Measurements from ENCODE around the gene CUTC. TPM values are rescaled to one million over a fixed set of nuclear protein-coding genes. Genes with fewer than 3 reads are reported as not detected.

Gene CUTC
- total RNA-seq, 1 experiment from 2014 or later = 21.6 TPM

DNA sequence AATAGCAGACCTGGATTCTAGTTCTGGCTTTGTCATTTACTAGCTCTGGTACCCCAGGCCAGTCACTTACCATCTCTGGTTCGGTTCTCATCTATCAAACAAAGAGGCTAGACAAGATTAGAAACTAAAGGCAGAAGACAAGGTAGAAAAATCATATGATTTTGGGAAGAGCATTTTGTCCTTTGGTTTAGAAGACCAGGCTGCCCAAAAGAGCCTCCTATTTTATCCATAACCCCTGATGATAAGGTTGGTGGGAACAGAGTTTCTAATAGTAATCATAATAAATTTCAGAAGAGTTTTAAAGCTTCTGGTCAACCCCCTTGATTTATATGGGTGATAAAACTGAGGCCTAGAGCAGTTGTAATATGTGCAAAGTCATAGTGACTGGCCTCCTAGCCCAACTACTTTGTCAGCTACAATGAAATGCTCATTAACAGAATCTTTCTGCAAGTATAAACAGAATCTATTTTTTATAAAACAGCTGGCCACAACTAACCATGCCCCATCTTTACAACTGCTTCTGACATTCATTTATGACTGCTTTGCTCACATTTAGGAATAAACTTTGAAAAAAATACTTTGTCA lies 23.5 kb upstream of the CUTC start:
- Histone ChIP-seq H3K79me1 (ENCODE audit: insufficient read depth, low read depth, low read length, poor library complexity, severe bottlenecking) (no peaks in the 10 kb centered on the region), H3K4me1 (ENCODE audit: insufficient read depth, low read length) (no peaks in the 10 kb centered on the region), H2AFZ (ENCODE audit: low read length) (no peak overlapping the region), H4K91ac (ENCODE audit: insufficient read length, low read depth, low read length) (no peak overlapping the region), H3K23ac (ENCODE audit: insufficient read length, low read depth, low read length) (no peak overlapping the region), H4K20me1 (ENCODE audit: control insufficient read depth, insufficient read depth, insufficient read length) (no peaks in the 10 kb centered on the region), H3K18ac (ENCODE audit: insufficient read length, low read depth, low read length) (no peak overlapping the region), H3T11ph (ENCODE audit: low read length) (no peak overlapping the region), H3K4me2 (ENCODE audit: insufficient read depth, insufficient read length, low read length) (no peak overlapping the region), H2BK5ac (ENCODE audit: insufficient read length, low read length) (no peak overlapping the region), H3K79me2 (ENCODE audit: insufficient read depth, low read length) (no peaks in the 10 kb centered on the region), H3K27me3 (ENCODE audit: insufficient read depth, low read length) (no peaks in the 10 kb centered on the region), H2BK12ac (ENCODE audit: insufficient read length, low read depth, low read length) (no peak overlapping the region), H4K5ac (ENCODE audit: insufficient read length, low read depth, low read length) (no peak overlapping the region), H3K27ac (ENCODE audit: insufficient read length, low read depth, low read length) (no peak overlapping the region), H2BK15ac (ENCODE audit: low read depth, low read length) (no peak overlapping the region), H2BK20ac (ENCODE audit: low read depth, low read length, poor library complexity, severe bottlenecking) (no peak overlapping the region), H3K9me3 (ENCODE audit: control insufficient read depth, low read depth, low read length) (no peaks in the 10 kb centered on the region), H3K4ac (ENCODE audit: low read depth, low read length) (no peak overlapping the region), H2BK120ac (ENCODE audit: low read depth, low read length, poor library complexity, severe bottlenecking) (no peak overlapping the region), H3K23me2 (ENCODE audit: insufficient read length, low read depth, low read length, poor library complexity, severe bottlenecking) (no peaks in the 10 kb centered on the region), H3K56ac (ENCODE audit: insufficient read length, low read depth, low read length) (no peak overlapping the region), H3K14ac (ENCODE audit: insufficient read depth, low read length) (no peak overlapping the region), H2AK5ac (ENCODE audit: insufficient read length, low read length) (no peak overlapping the region), H3K9ac (ENCODE audit: extremely low read depth, insufficient read length, low read length) (no peak overlapping the region), H4K8ac (replicated peaks; ENCODE audit: insufficient read length, low read depth, low read length) (no peak overlapping the region)
- H3K27me3 Mint-ChIP-seq (ENCODE audit: low read depth) = no peaks in the 10 kb centered on the region
- no peak overlapping the region for H3K27ac Mint-ChIP-seq
- no CpG with 5 or more reads among the region's 1 CpG for WGBS (ENCODE audit: extremely low coverage, insufficient read length, low lambda C conversion rate)
- no peak for DNase-seq
- H3K4me3 Mint-ChIP-seq = no peak overlapping the region
- peaks cover 9 to 34% (median 19%) of the 10 kb centered on the region in 3 experiments; a peak in 6 of 7 replicates for H3K36me3 Mint-ChIP-seq (ENCODE audit: insufficient read depth in 1 of 3, low read depth in 3 of 3)
- H3K4me1 Mint-ChIP-seq = no peaks in the 10 kb centered on the region
- TF ChIP-seq, protein P1, sequence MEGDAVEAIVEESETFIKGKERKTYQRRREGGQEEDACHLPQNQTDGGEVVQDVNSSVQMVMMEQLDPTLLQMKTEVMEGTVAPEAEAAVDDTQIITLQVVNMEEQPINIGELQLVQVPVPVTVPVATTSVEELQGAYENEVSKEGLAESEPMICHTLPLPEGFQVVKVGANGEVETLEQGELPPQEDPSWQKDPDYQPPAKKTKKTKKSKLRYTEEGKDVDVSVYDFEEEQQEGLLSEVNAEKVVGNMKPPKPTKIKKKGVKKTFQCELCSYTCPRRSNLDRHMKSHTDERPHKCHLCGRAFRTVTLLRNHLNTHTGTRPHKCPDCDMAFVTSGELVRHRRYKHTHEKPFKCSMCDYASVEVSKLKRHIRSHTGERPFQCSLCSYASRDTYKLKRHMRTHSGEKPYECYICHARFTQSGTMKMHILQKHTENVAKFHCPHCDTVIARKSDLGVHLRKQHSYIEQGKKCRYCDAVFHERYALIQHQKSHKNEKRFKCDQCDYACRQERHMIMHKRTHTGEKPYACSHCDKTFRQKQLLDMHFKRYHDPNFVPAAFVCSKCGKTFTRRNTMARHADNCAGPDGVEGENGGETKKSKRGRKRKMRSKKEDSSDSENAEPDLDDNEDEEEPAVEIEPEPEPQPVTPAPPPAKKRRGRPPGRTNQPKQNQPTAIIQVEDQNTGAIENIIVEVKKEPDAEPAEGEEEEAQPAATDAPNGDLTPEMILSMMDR (conservative IDR thresholded peaks at IDR 0.05) = no peak
- no peaks in the 10 kb centered on the region for H3K9me3 Mint-ChIP-seq

All from H9 (cell line).